ENCODE data around the gene KCNQ4.

- TF ChIP-seq, protein P1, sequence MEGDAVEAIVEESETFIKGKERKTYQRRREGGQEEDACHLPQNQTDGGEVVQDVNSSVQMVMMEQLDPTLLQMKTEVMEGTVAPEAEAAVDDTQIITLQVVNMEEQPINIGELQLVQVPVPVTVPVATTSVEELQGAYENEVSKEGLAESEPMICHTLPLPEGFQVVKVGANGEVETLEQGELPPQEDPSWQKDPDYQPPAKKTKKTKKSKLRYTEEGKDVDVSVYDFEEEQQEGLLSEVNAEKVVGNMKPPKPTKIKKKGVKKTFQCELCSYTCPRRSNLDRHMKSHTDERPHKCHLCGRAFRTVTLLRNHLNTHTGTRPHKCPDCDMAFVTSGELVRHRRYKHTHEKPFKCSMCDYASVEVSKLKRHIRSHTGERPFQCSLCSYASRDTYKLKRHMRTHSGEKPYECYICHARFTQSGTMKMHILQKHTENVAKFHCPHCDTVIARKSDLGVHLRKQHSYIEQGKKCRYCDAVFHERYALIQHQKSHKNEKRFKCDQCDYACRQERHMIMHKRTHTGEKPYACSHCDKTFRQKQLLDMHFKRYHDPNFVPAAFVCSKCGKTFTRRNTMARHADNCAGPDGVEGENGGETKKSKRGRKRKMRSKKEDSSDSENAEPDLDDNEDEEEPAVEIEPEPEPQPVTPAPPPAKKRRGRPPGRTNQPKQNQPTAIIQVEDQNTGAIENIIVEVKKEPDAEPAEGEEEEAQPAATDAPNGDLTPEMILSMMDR (IDR thresholded peaks at IDR 0.05) = no peak
- no peak for TF ChIP-seq POLR2A (IDR thresholded peaks at IDR 0.05)
Measured at GRCh38 chr1:40802078-40802741, 18.6 kb downstream of the KCNQ4 start.
